ENCODE results near the gene HENMT1.
"Not testable (repeated sequence)": the region's sequence is repeated elsewhere in the genome, so short reads cannot be mapped to it uniquely, and the experiment has no call there.

Gene HENMT1

GRCh38 chr1:108661030-108661609 lies at the start of gene HENMT1:
TSS of gene HENMT1 (minus strand) at chr1:108661093. CDS start at chr1:108659884, 1,209 bp downstream.
- DNase-seq (ENCODE audit: low spot score) = peak; percentile 55

- DNase-seq (ENCODE audit: low spot score) = no peak
Measured at GRCh38 chr1:108708691-108709660, 48.1 kb upstream of the HENMT1 start.

GRCh38 chr1:108706643-108707042 lies 45.8 kb upstream of the HENMT1 start:
- no peak for DNase-seq (ENCODE audit: low spot score)

GRCh38 chr1:108704496-108704895 lies 43.6 kb upstream of the HENMT1 start:
- no peak for DNase-seq (ENCODE audit: low spot score)

GRCh38 chr1:108703939-108704338 lies 43.0 kb upstream of the HENMT1 start:
- DNase-seq (ENCODE audit: low spot score) = no peak

- DNase-seq (ENCODE audit: low spot score) = not testable (repeated sequence)
Measured at GRCh38 chr1:108702109-108702508, 41.2 kb upstream of the HENMT1 start.

- no peak for DNase-seq (ENCODE audit: low spot score)
Measured at GRCh38 chr1:108701176-108701849, 40.4 kb upstream of the HENMT1 start.

GRCh38 chr1:108699375-108700332 lies 38.8 kb upstream of the HENMT1 start:
- DNase-seq (ENCODE audit: low spot score) = no peak

- DNase-seq (ENCODE audit: low spot score) = no peak
Measured at GRCh38 chr1:108695535-108695934, 34.6 kb upstream of the HENMT1 start.

- peak; percentile 31 for DNase-seq (ENCODE audit: low spot score)
Measured at GRCh38 chr1:108692724-108693655, 32.1 kb upstream of the HENMT1 start.

GRCh38 chr1:108691942-108692723 lies 31.2 kb upstream of the HENMT1 start, which contains the start of gene PRPF38B:
TSS of gene PRPF38B (plus strand) at chr1:108692310. CDS start at chr1:108692592, 282 bp downstream.
- DNase-seq (ENCODE audit: low spot score) = peak; percentile 94

GRCh38 chr1:108691128-108691941 lies 30.4 kb upstream of the HENMT1 start:
- DNase-seq (ENCODE audit: low spot score) = no peak

- DNase-seq (ENCODE audit: low spot score) = no peak
Measured at GRCh38 chr1:108686614-108687313, 25.9 kb upstream of the HENMT1 start.

GRCh38 chr1:108685529-108685928 lies 24.6 kb upstream of the HENMT1 start:
- no peak for DNase-seq (ENCODE audit: low spot score)

- DNase-seq (ENCODE audit: low spot score) = not testable (repeated sequence)
Measured at GRCh38 chr1:108681701-108682100, 20.8 kb upstream of the HENMT1 start.

- no peak for DNase-seq (ENCODE audit: low spot score)
Measured at GRCh38 chr1:108679586-108680213, 18.8 kb upstream of the HENMT1 start.

GRCh38 chr1:108678706-108679105 lies 17.8 kb upstream of the HENMT1 start:
- no peak for DNase-seq (ENCODE audit: low spot score)

Data from globus pallidus (tissue), 1 donor.